IMR-90 (cell line): ENCODE measurements around the gene TMEM158. TPM values are rescaled to one million over a fixed set of nuclear protein-coding genes. Genes with fewer than 3 reads are reported as not detected.

Source experiments
- ATAC-seq: fragments of 200-7000 bp; cut with Tn5 transposase; 2 replicates; pipeline ENCODE4 v1.9.1; 2020; ENCODE audit warnings: low read depth, mild to moderate bottlenecking, moderate library complexity
- BruUV-seq: library from RNA; stranded (reverse); fragments of 400-500 nt; replicated peaks from 2 replicates; lab custom pipeline; 2021; lab: Mats Ljungman, UMichigan
- CTCF ChIA-PET: fragments of 300-600 bp; formaldehyde crosslinking; extraction: SDS; loops from one replicate; lab custom pipeline; 2021; ENCODE audit warnings: antibody characterized with exemption; lab: Yijun Ruan, JAX
- POLR2A ChIA-PET: fragments of 300-600 bp; sonication (Branson Sonifier 250); formaldehyde crosslinking; loops from one replicate; lab custom pipeline; 2022; ENCODE audit warnings: antibody characterized with exemption; ENCODE audit not compliant: unreplicated experiment; lab: Charles Lee
- DNase-seq: peaks from one replicate; pipeline ENCODE4 v3.0.0; 2013
- H2AFZ ChIP-seq: replicated peaks from 2 replicates; pipeline ENCODE3; 2013; ENCODE audit warnings: low read length, mild to moderate bottlenecking; ENCODE audit not compliant: poor library complexity
- H2AK5ac ChIP-seq: 2 replicates; pipeline ENCODE4 v1.6.1; 2013; ENCODE audit warnings: low read depth, low read length, inconsistent platforms
- H2AK9ac ChIP-seq: replicated peaks from 2 replicates; pipeline ENCODE3; 2013; ENCODE audit warnings: mild to moderate bottlenecking, low read depth, low read length, moderate library complexity; ENCODE audit not compliant: poor library complexity
- H2BK120ac ChIP-seq: 2 replicates; pipeline ENCODE4 v1.6.1; 2013; ENCODE audit warnings: low read depth, low read length, inconsistent platforms
- H2BK15ac ChIP-seq: 3 replicates; pipeline ENCODE4 v1.6.1; 2013; ENCODE audit warnings: low read depth, low read length, inconsistent platforms
- H2BK20ac ChIP-seq: 2 replicates; pipeline ENCODE4 v1.6.1; 2013; ENCODE audit warnings: low read depth, mild to moderate bottlenecking, inconsistent platforms, low read length, moderate library complexity
- H2BK5ac ChIP-seq: 2 replicates; pipeline ENCODE4 v1.6.1; 2013; ENCODE audit warnings: mild to moderate bottlenecking, low read depth, low read length, inconsistent platforms; ENCODE audit not compliant: poor library complexity, severe bottlenecking
- H3K14ac ChIP-seq: replicated peaks from 2 replicates; pipeline ENCODE4 v1.6.1; 2013; ENCODE audit warnings: low read depth, low read length, inconsistent platforms
- H3K18ac ChIP-seq: 2 replicates; pipeline ENCODE4 v1.6.1; 2013; ENCODE audit warnings: low read depth, low read length, control low read depth
- H3K23ac ChIP-seq: 2 replicates; pipeline ENCODE4 v1.6.1; 2013; ENCODE audit warnings: low read depth, low read length, inconsistent platforms
- H3K27ac ChIP-seq: 2 replicates; pipeline ENCODE4 v1.5.1; 2013; ENCODE audit warnings: mild to moderate bottlenecking, control low read depth, low read length; ENCODE audit not compliant: insufficient read depth
- H3K27me3 ChIP-seq: 2 replicates; pipeline ENCODE4 v1.6.1; 2013; ENCODE audit warnings: low read length; ENCODE audit not compliant: control insufficient read depth, insufficient read depth
- H3K36me3 ChIP-seq: 2 replicates; pipeline ENCODE4 v1.6.1; 2013; ENCODE audit warnings: low read length, mixed read lengths; ENCODE audit not compliant: control insufficient read depth, insufficient read depth
- H3K4ac ChIP-seq: 2 replicates; pipeline ENCODE4 v1.6.1; 2013; ENCODE audit warnings: low read depth, low read length, inconsistent platforms
- H3K4me1 ChIP-seq: 2 replicates; pipeline ENCODE4 v1.6.1; 2013; ENCODE audit warnings: low read length, mixed read lengths; ENCODE audit not compliant: control insufficient read depth, insufficient read depth
- H3K4me2 ChIP-seq: 2 replicates; pipeline ENCODE4 v1.6.1; 2013; ENCODE audit warnings: low read depth, mild to moderate bottlenecking, control low read depth, low read length, moderate library complexity
- H3K4me3 ChIP-seq: 2 replicates; pipeline ENCODE4 v1.5.1; 2013; ENCODE audit warnings: low read depth, mild to moderate bottlenecking, control low read depth, low read length, moderate library complexity; ENCODE audit not compliant: insufficient read depth
- H3K56ac ChIP-seq: 2 replicates; pipeline ENCODE4 v1.6.1; 2013; ENCODE audit warnings: low read length, inconsistent platforms; ENCODE audit not compliant: insufficient read depth; ENCODE audit errors: extremely low read depth
- H3K79me1 ChIP-seq, 2 experiments: 2 replicates each; pipeline ENCODE4 v1.6.1; 2013; ENCODE audit warnings: low read length in 2 of 2, inconsistent platforms in 1 of 2, low read depth in 1 of 2
- H3K9ac ChIP-seq: 2 replicates; pipeline ENCODE4 v1.6.1; 2013; ENCODE audit warnings: low read depth, low read length, control low read depth
- H3K9me1 ChIP-seq: 2 replicates; pipeline ENCODE4 v1.6.1; 2013; ENCODE audit warnings: low read length, inconsistent platforms; ENCODE audit not compliant: insufficient read depth
- H3K9me3 ChIP-seq: 2 replicates; pipeline ENCODE4 v1.6.1; 2013; ENCODE audit warnings: low read length; ENCODE audit not compliant: control insufficient read depth, insufficient read depth
- H4K20me1 ChIP-seq: 2 replicates; pipeline ENCODE4 v1.6.1; 2013; ENCODE audit warnings: low read length, inconsistent platforms; ENCODE audit not compliant: insufficient read depth
- H4K5ac ChIP-seq: 2 replicates; pipeline ENCODE4 v1.6.1; 2013; ENCODE audit warnings: mild to moderate bottlenecking, low read depth, low read length, control low read depth
- H4K8ac ChIP-seq, 2 experiments: 2 replicates each; pipeline ENCODE4 v1.6.1; 2013; ENCODE audit warnings: low read depth in 2 of 2, low read length in 2 of 2, control low read depth in 1 of 2, inconsistent platforms in 1 of 2
- H4K91ac ChIP-seq: 2 replicates; pipeline ENCODE4 v1.6.1; 2013; ENCODE audit warnings: low read depth, low read length, inconsistent platforms; ENCODE audit not compliant: insufficient read depth
- FOS ChIP-seq: fragments of 150-350 bp; IDR thresholded peaks from 2 replicates; pipeline ENCODE4 v1.6.1; 2016; ENCODE audit warnings: low read depth, low read length
- WGBS, 2 experiments: methylation state at CpG; one replicate each; pipeline versions ENCODE4 v1.1.5 to v1.1.7; 2013; ENCODE audit warnings: missing lambda C conversion rate in 2 of 2; ENCODE audit not compliant: insufficient read length in 1 of 2; ENCODE audit errors: extremely low coverage in 2 of 2; 5-methylcytosine and 5-hydroxymethylcytosine counted together
- dilution Hi-C: fragments of 300-500 bp; cut with HindIII; formaldehyde crosslinking; loops from one replicate; pipeline ENCODE4 v1.14.3; 2018; ENCODE audit warnings: low sequenced_read_pairs; ENCODE audit not compliant: unreplicated experiment
- in situ Hi-C: fragments of 300-500 bp; cut with MboI; formaldehyde crosslinking; loops from 3 replicates; pipeline ENCODE4 v1.14.3; 2019; ENCODE audit warnings: low sequenced_read_pairs, inconsistent platforms, mixed read lengths
- intact Hi-C: fragments of 100-400 bp; cut with micrococcal nuclease; formaldehyde crosslinking; loops from 2 replicates; pipeline ENCODE4 v1.10.0; 2022
- polyA plus RNA-seq, 3 experiments: library from polyadenylated mRNA; depleted of rRNA; stranded (reverse); fragments of >200 nt; gene quantifications; 2 replicates each; pipeline ENCODE4 v1.2.3, GENCODE V29; 2012; ENCODE audit warnings: low replicate concordance in 1 of 3
- total RNA-seq: library from RNA; depleted of rRNA; stranded (reverse); fragments of >200 nt; gene quantifications from 2 replicates; pipeline ENCODE4 v1.2.3, GENCODE V29; 2012

Gene TMEM158
- total and polyA plus RNA-seq, 2 of the 4 experiments (the other 2 are of a cell fraction) = 1.6 to 16.4 TPM

GRCh38 chr3:45181496-45181895, 44.6 kb downstream of the TMEM158 start:
- no peak overlapping the region for H2AFZ ChIP-seq
- peaks cover 25% of the 10 kb centered on the region for H3K4me1 ChIP-seq
- no peak overlapping the region for H3K27ac ChIP-seq
- H3K4me2 ChIP-seq = no peak overlapping the region
- H3K23ac ChIP-seq = no peak overlapping the region
- BruUV-seq = no TSS peak
- H3K9ac ChIP-seq = no peak overlapping the region
- H3K79me1 ChIP-seq = no peaks in the 10 kb centered on the region
- dilution Hi-C loops = no loop called here
- no peaks in the 10 kb centered on the region for H3K27me3 ChIP-seq
- no peak overlapping the region for H2BK5ac ChIP-seq
- no peak overlapping the region for H2AK5ac ChIP-seq
- DNase-seq = no peak
- TF ChIP-seq FOS = no peak
- peak overlapping the region; percentile 81; the same call in 1 of the 2 replicates for H2BK20ac ChIP-seq
- H2BK15ac ChIP-seq = peak overlapping the region; percentile 71; the same call in 1 of the 3 replicates
- no peak overlapping the region for H4K8ac ChIP-seq
- no peaks in the 10 kb centered on the region for H3K9me3 ChIP-seq
- no peak for ATAC-seq
- peak overlapping the region; percentile 42 for H2BK120ac ChIP-seq
- peaks cover 25% of the 10 kb centered on the region for H3K9me1 ChIP-seq
- no peaks in the 10 kb centered on the region for H3K36me3 ChIP-seq
- ChIA-PET POLR2A (interaction anchor here (0.6 kb wide), 1 partner anchor 478 kb away, joined by 5 read pairs; no protein-coding TSS in a partner anchor), CTCF (interaction anchor here (0.6 kb wide), 1 partner anchor 16 kb away, joined by 3 read pairs; no protein-coding TSS in a partner anchor)
- no peak overlapping the region for H3K4ac ChIP-seq
- no peak overlapping the region for H3K56ac ChIP-seq
- no CpG with 5 or more reads among the region's 5 CpGs for WGBS, 2 experiments
- H3K4me3 ChIP-seq = no peak overlapping the region
- in situ Hi-C loops = no loop called here
- H4K20me1 ChIP-seq = no peaks in the 10 kb centered on the region
- intact Hi-C loops = no loop called here
- no peak overlapping the region for H2AK9ac ChIP-seq
- H4K5ac ChIP-seq = no peak overlapping the region
- no peak overlapping the region for H3K18ac ChIP-seq
- 0 out of 2 replicates have a peak overlapping the region, but pooled peaks have one; percentile 27 for H3K14ac ChIP-seq
- 0 out of 2 replicates have a peak overlapping the region, but pooled peaks have one; percentile 10 for H4K91ac ChIP-seq
